Astrocyte (in vitro differentiated cells and primary cell): ENCODE data around the gene EBF4. TPM values are rescaled to one million over a fixed set of nuclear protein-coding genes. Genes with fewer than 3 reads are reported as not detected.
A peak's percentile ranks its signal among the peaks of the same experiment; 100 is the strongest.

ENCODE experiments used
- DNase-seq: peaks from one replicate; pipeline ENCODE4 v3.0.0-alpha.2; 2010; ENCODE audit warnings: low read depth
- FAIRE-seq: peaks from 2 replicates; lab custom pipeline; 2011; peaks lifted over from hg19 to GRCh38; lab: Jason Lieb, UNC
- H2AFZ ChIP-seq: 2 replicates; pipeline ENCODE4 v1.6.0; 2012; ENCODE audit warnings: low read depth, low read length, inconsistent platforms
- H3K27ac ChIP-seq: 2 replicates; pipeline ENCODE4 v1.5.1; 2011; ENCODE audit warnings: low read depth, low read length, inconsistent platforms
- H3K27me3 ChIP-seq: 2 replicates; pipeline ENCODE4 v1.6.0; 2011; ENCODE audit warnings: low read length, inconsistent platforms; ENCODE audit not compliant: insufficient read depth
- H3K36me3 ChIP-seq: 2 replicates; pipeline ENCODE4 v1.5.1; 2011; ENCODE audit warnings: low read length, inconsistent platforms; ENCODE audit not compliant: insufficient read depth
- H3K4me1 ChIP-seq: 2 replicates; pipeline ENCODE4 v1.5.1; 2011; ENCODE audit warnings: low read length, inconsistent platforms; ENCODE audit not compliant: insufficient read depth
- H3K4me2 ChIP-seq: 2 replicates; pipeline ENCODE4 v1.6.0; 2012; ENCODE audit warnings: low read length, inconsistent platforms
- H3K4me3 ChIP-seq: 2 replicates; pipeline ENCODE4 v1.5.1; 2011; ENCODE audit warnings: low read depth, mild to moderate bottlenecking, low read length, inconsistent platforms; ENCODE audit not compliant: insufficient read depth
- H3K79me2 ChIP-seq: 2 replicates; pipeline ENCODE4 v1.6.0; 2012; ENCODE audit warnings: mild to moderate bottlenecking, low read length, inconsistent platforms; ENCODE audit not compliant: insufficient read depth
- H3K9ac ChIP-seq: 2 replicates; pipeline ENCODE4 v1.6.0; 2012; ENCODE audit warnings: mild to moderate bottlenecking, low read length, inconsistent platforms
- H3K9me3 ChIP-seq: 2 replicates; pipeline ENCODE4 v1.5.1; 2012; ENCODE audit warnings: low read depth, mild to moderate bottlenecking, low read length, inconsistent platforms; ENCODE audit not compliant: insufficient read depth
- H4K20me1 ChIP-seq: 2 replicates; pipeline ENCODE4 v1.6.0; 2012; ENCODE audit warnings: low read length, inconsistent platforms; ENCODE audit not compliant: insufficient read depth
- H3K27ac Mint-ChIP-seq: one replicate; pipeline ENCODE4 v1.8.0; 2021; ENCODE audit warnings: mild to moderate bottlenecking, mixed read lengths; ENCODE audit not compliant: unreplicated experiment
- H3K27me3 Mint-ChIP-seq: one replicate; pipeline ENCODE4 v1.8.0; 2021; ENCODE audit warnings: low read depth, mixed read lengths; ENCODE audit not compliant: unreplicated experiment
- H3K36me3 Mint-ChIP-seq: one replicate; pipeline ENCODE4 v1.8.0; 2021; ENCODE audit warnings: low read depth, mixed read lengths; ENCODE audit not compliant: unreplicated experiment
- H3K4me1 Mint-ChIP-seq: one replicate; pipeline ENCODE4 v1.8.0; 2021; ENCODE audit warnings: low read depth, mixed read lengths; ENCODE audit not compliant: unreplicated experiment
- H3K4me3 Mint-ChIP-seq: one replicate; pipeline ENCODE4 v1.8.0; 2021; ENCODE audit warnings: mild to moderate bottlenecking, moderate library complexity, mixed read lengths; ENCODE audit not compliant: unreplicated experiment
- H3K9me3 Mint-ChIP-seq: one replicate; pipeline ENCODE4 v1.8.0; 2021; ENCODE audit warnings: mild to moderate bottlenecking, mixed read lengths; ENCODE audit not compliant: unreplicated experiment
- CTCF ChIP-seq: IDR thresholded peaks from 2 replicates; pipeline ENCODE4 v1.5.1; 2011; ENCODE audit warnings: low read depth, mild to moderate bottlenecking, inconsistent platforms, low read length, moderate library complexity; ENCODE audit not compliant: insufficient read depth
- EZH2 ChIP-seq: IDR thresholded peaks from 2 replicates; pipeline ENCODE4 v1.6.1; 2012; ENCODE audit warnings: mild to moderate bottlenecking, low read length, inconsistent platforms; ENCODE audit not compliant: insufficient read depth
- total RNA-seq: library from RNA; stranded (reverse); gene quantifications from 2 replicates; pipeline ENCODE4 v1.2.1, GENCODE V29; 2021

EBF4 gene
- total RNA-seq, 1 donor from 2014 or later = 2.3 TPM

GRCh38 chr20:2742431-2742830 is 49.9 kb downstream of the EBF4 start:
- peaks cover 76% of the 10 kb centered on the region for H3K27me3 Mint-ChIP-seq
- FAIRE-seq = no peak
- H3K79me2 ChIP-seq = no peaks in the 10 kb centered on the region

GRCh38 chr20:2742934-2743559 is 50.5 kb downstream of the EBF4 start:
- H3K27me3 ChIP-seq = peaks cover 42% of the 10 kb centered on the region

More at GRCh38 chr20:2742431-2742830, 49.9 kb downstream of the EBF4 start:
- no peaks in the 10 kb centered on the region for H3K36me3 ChIP-seq
- no peak for DNase-seq
- no peak overlapping the region for H3K4me3 ChIP-seq
- no peaks in the 10 kb centered on the region for H4K20me1 ChIP-seq
- H3K9ac ChIP-seq = no peak overlapping the region
- H3K9me3 ChIP-seq = no peaks in the 10 kb centered on the region
- H3K27me3 ChIP-seq = peaks cover 36% of the 10 kb centered on the region
- H3K27ac ChIP-seq = no peak overlapping the region
- Mint-ChIP-seq H3K4me1 (no peaks in the 10 kb centered on the region), H3K27ac (no peak overlapping the region), H3K9me3 (no peaks in the 10 kb centered on the region), H3K4me3 (no peak overlapping the region), H3K36me3 (no peaks in the 10 kb centered on the region)
- TF ChIP-seq EZH2 = no peak
- no peak for TF ChIP-seq CTCF
- H2AFZ ChIP-seq = no peak overlapping the region
- no peaks in the 10 kb centered on the region for H3K4me1 ChIP-seq
- H3K4me2 ChIP-seq = no peak overlapping the region

More at GRCh38 chr20:2742934-2743559, 50.5 kb downstream of the EBF4 start:
- H3K4me1 ChIP-seq = no peaks in the 10 kb centered on the region
- H3K4me3 Mint-ChIP-seq = peak overlapping the region; percentile 65
- H3K4me2 ChIP-seq = no peak overlapping the region
- peaks cover 82% of the 10 kb centered on the region for H3K27me3 Mint-ChIP-seq
- no peaks in the 10 kb centered on the region for H3K36me3 ChIP-seq
- H3K4me3 ChIP-seq = no peak overlapping the region
- H3K27ac Mint-ChIP-seq = no peak overlapping the region
- H4K20me1 ChIP-seq = no peaks in the 10 kb centered on the region
- H3K4me1 Mint-ChIP-seq = no peaks in the 10 kb centered on the region
- DNase-seq (peak; percentile 21), FAIRE-seq (no peak)
- no peaks in the 10 kb centered on the region for H3K79me2 ChIP-seq
- H3K36me3 Mint-ChIP-seq = no peaks in the 10 kb centered on the region
- no peak for TF ChIP-seq EZH2
- TF ChIP-seq CTCF = peak; percentile 75
- H2AFZ ChIP-seq = no peak overlapping the region
- no peaks in the 10 kb centered on the region for H3K9me3 Mint-ChIP-seq
- H3K9me3 ChIP-seq = no peaks in the 10 kb centered on the region
- H3K9ac ChIP-seq = no peak overlapping the region
- H3K27ac ChIP-seq = no peak overlapping the region
